Upper lobe of right lung (tissue), 1 donor: Measurements from ENCODE around the gene CDK6. TPM values are rescaled to one million over a fixed set of nuclear protein-coding genes. Genes with fewer than 3 reads are reported as not detected.

Source experiments
- ATAC-seq: fragments of 200-7000 bp; cut with Tn5 transposase; one replicate; pipeline ENCODE4 v1.9.1; 2020; ENCODE audit warnings: mild to moderate bottlenecking, moderate library complexity
- DNase-seq: peaks from one replicate; pipeline ENCODE4 v3.0.0-alpha.2; 2020
- H3K27ac ChIP-seq: fragments of 200-600 bp; one replicate; pipeline ENCODE4 v1.8.0; 2022
- H3K27me3 ChIP-seq: fragments of 200-600 bp; one replicate; pipeline ENCODE4 v1.8.0; 2022; ENCODE audit warnings: mild to moderate bottlenecking
- H3K36me3 ChIP-seq: fragments of 200-600 bp; one replicate; pipeline ENCODE4 v1.8.0; 2022
- H3K4me1 ChIP-seq: fragments of 200-600 bp; one replicate; pipeline ENCODE4 v1.8.0; 2022
- H3K4me3 ChIP-seq: fragments of 200-600 bp; one replicate; pipeline ENCODE4 v1.8.0; 2022; ENCODE audit warnings: mild to moderate bottlenecking
- H3K9me3 ChIP-seq: fragments of 200-600 bp; one replicate; pipeline ENCODE4 v1.8.0; 2022
- CTCF ChIP-seq: fragments of 200-600 bp; IDR thresholded peaks from one replicate; pipeline ENCODE4 v1.8.0; 2022; ENCODE audit warnings: antibody characterized with exemption
- intact Hi-C: fragments of 100-400 bp; cut with DNase I; formaldehyde crosslinking; loops from one replicate; pipeline ENCODE4 v1.11.0; 2022
- total RNA-seq: library from RNA; stranded (reverse); fragmentation: NEBNext Ultra II Directional; extraction: Animal tissue kit (Norgen Biotek cat#: 25700); gene quantifications from one replicate; pipeline ENCODE4 v1.2.1, GENCODE V29; 2021
- donor health status: DM: no; HTN: yes; CAD: no; lungs with severe emphysema.

Gene CDK6
- total RNA-seq, 1 donor from 2014 or later, result 22.4 TPM

- Histone ChIP-seq H3K4me1 (peaks cover 25% of the 10 kb centered on the region), H3K27ac (peak overlapping the region; percentile 64), H3K36me3 (no peaks in the 10 kb centered on the region), H3K27me3 (no peaks in the 10 kb centered on the region), H3K4me3 (no peak overlapping the region), H3K9me3 (no peaks in the 10 kb centered on the region)
- intact Hi-C loops, result loop anchor here (10.0 kb wide), 1 partner anchor 51 kb away; no protein-coding TSS in a partner anchor
- no peak for TF ChIP-seq CTCF
- peak; percentile 89 for ATAC-seq
- no peak for DNase-seq
Measured at GRCh38 chr7:92633211-92633906, 203.0 kb downstream of the CDK6 start.

- H3K27me3 ChIP-seq, result no peaks in the 10 kb centered on the region
- H3K27ac ChIP-seq, result peak overlapping the region; percentile 51
- H3K4me3 ChIP-seq, result no peak overlapping the region
- DNase-seq, result no peak
- intact Hi-C loops, result loop anchor here (10.0 kb wide), 1 partner anchor 52 kb away; no protein-coding TSS in a partner anchor
- peaks cover 25% of the 10 kb centered on the region for H3K4me1 ChIP-seq
- ATAC-seq, result no peak
- H3K9me3 ChIP-seq, result no peaks in the 10 kb centered on the region
- no peak for TF ChIP-seq CTCF
- no peaks in the 10 kb centered on the region for H3K36me3 ChIP-seq
Measured at GRCh38 chr7:92632791-92633190, 203.6 kb downstream of the CDK6 start.

- DNase-seq (no peak), ATAC-seq (no peak)
- no peak for TF ChIP-seq CTCF
- Histone ChIP-seq H3K4me3 (no peak overlapping the region), H3K4me1 (peaks cover 25% of the 10 kb centered on the region), H3K27ac (no peak overlapping the region), H3K27me3 (no peaks in the 10 kb centered on the region), H3K9me3 (no peaks in the 10 kb centered on the region), H3K36me3 (no peaks in the 10 kb centered on the region)
- intact Hi-C loops, result loop anchor here (10.0 kb wide), 1 partner anchor 53 kb away; no protein-coding TSS in a partner anchor
Measured at GRCh38 chr7:92631850-92632487, 204.4 kb downstream of the CDK6 start.

GRCh38 chr7:92631067-92631849 is 205.1 kb downstream of the CDK6 start:
- intact Hi-C loops, result loop anchor here (10.0 kb wide), 1 partner anchor 54 kb away; no protein-coding TSS in a partner anchor

More at GRCh38 chr7:92631067-92631849, 205.1 kb downstream of the CDK6 start:
- Histone ChIP-seq H3K9me3 (no peaks in the 10 kb centered on the region), H3K27me3 (no peaks in the 10 kb centered on the region), H3K36me3 (no peaks in the 10 kb centered on the region), H3K27ac (no peak overlapping the region), H3K4me1 (peaks cover 25% of the 10 kb centered on the region), H3K4me3 (no peak overlapping the region)
- DNase-seq (no peak), ATAC-seq (no peak)
- TF ChIP-seq CTCF, result no peak
